SH-SY5Y (cell line): ENCODE measurements around the gene ZNF460.

Source experiments
- GATA2 ChIP-seq: IDR thresholded peaks from 2 replicates; pipeline ENCODE4 v1.6.1; 2011; ENCODE audit warnings: mild to moderate bottlenecking, low read depth, low read length
- GATA3 ChIP-seq: IDR thresholded peaks from 2 replicates; pipeline ENCODE4 v1.6.1; 2011; ENCODE audit warnings: low read depth, mild to moderate bottlenecking, low read length, moderate library complexity

DNA sequence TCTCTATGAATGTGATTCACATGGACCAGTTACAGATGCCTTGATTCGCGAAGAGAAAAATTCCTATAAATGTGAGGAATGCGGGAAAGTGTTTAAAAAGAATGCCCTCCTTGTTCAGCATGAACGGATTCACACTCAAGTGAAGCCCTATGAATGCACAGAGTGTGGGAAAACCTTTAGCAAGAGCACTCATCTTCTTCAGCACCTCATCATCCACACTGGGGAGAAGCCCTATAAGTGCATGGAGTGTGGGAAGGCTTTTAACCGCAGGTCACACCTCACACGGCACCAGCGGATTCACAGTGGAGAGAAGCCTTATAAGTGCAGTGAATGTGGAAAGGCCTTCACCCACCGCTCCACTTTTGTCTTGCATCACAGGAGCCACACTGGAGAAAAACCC is 47.7 kb downstream of the ZNF460 start:
- TF ChIP-seq GATA2 (no peak), GATA3 (no peak)
